Measurements from ENCODE around the gene RPL31.

Gene RPL31

GRCh38 chr2:100995309-100996075, 6.6 kb upstream of the RPL31 start:
- DNase-seq (ENCODE audit: low read depth, low spot score) = no peak

- no peak for DNase-seq (ENCODE audit: low read depth, low spot score)
These were observed 4.4 kb upstream of the RPL31 start for GRCh38 chr2:100997509-100998234.

- DNase-seq (ENCODE audit: low read depth, low spot score) = no peak
These were observed 3.9 kb upstream of the RPL31 start for GRCh38 chr2:100998235-100998573.

- no peak for DNase-seq (ENCODE audit: low read depth, low spot score)
These were observed 2.1 kb upstream of the RPL31 start for GRCh38 chr2:100999995-101000394.

GRCh38 chr2:101002562-101003277, 631 bp downstream of the RPL31 start:
- DNase-seq (ENCODE audit: low read depth, low spot score) = no peak

GRCh38 chr2:101003278-101003775, 1.2 kb downstream of the RPL31 start:
- DNase-seq (ENCODE audit: low read depth, low spot score) = no peak

GRCh38 chr2:101004620-101005325, 2.7 kb downstream of the RPL31 start:
- DNase-seq (ENCODE audit: low read depth, low spot score) = no peak

GRCh38 chr2:101006065-101006715, 4.1 kb downstream of the RPL31 start:
- no peak for DNase-seq (ENCODE audit: low read depth, low spot score)

GRCh38 chr2:101007415-101008345, 5.6 kb downstream of the RPL31 start:
- DNase-seq (ENCODE audit: low read depth, low spot score) = no peak

GRCh38 chr2:101011152-101011551, 9.1 kb downstream of the RPL31 start:
- DNase-seq (ENCODE audit: low read depth, low spot score) = no peak

- DNase-seq (ENCODE audit: low read depth, low spot score) = no peak
These were observed 10.1 kb downstream of the RPL31 start for GRCh38 chr2:101012054-101012705.

GRCh38 chr2:101012706-101013181, 10.7 kb downstream of the RPL31 start:
- DNase-seq (ENCODE audit: low read depth, low spot score) = no peak

GRCh38 chr2:101014264-101014857, 12.3 kb downstream of the RPL31 start:
- DNase-seq (ENCODE audit: low read depth, low spot score) = no peak

GRCh38 chr2:101017371-101017770, 15.3 kb downstream of the RPL31 start:
- DNase-seq (ENCODE audit: low read depth, low spot score) = no peak

GRCh38 chr2:101018934-101019333, 16.8 kb downstream of the RPL31 start:
- DNase-seq (ENCODE audit: low read depth, low spot score) = no peak

- no peak for DNase-seq (ENCODE audit: low read depth, low spot score)
These were observed 20.1 kb downstream of the RPL31 start for GRCh38 chr2:101022221-101022620.

GRCh38 chr2:101023327-101024107, 21.4 kb downstream of the RPL31 start:
- DNase-seq (ENCODE audit: low read depth, low spot score) = no peak

- no peak for DNase-seq (ENCODE audit: low read depth, low spot score)
These were observed 23.5 kb downstream of the RPL31 start for GRCh38 chr2:101025561-101025960.
